ENCODE measurements around the gene CADPS.

The CADPS gene

DNA sequence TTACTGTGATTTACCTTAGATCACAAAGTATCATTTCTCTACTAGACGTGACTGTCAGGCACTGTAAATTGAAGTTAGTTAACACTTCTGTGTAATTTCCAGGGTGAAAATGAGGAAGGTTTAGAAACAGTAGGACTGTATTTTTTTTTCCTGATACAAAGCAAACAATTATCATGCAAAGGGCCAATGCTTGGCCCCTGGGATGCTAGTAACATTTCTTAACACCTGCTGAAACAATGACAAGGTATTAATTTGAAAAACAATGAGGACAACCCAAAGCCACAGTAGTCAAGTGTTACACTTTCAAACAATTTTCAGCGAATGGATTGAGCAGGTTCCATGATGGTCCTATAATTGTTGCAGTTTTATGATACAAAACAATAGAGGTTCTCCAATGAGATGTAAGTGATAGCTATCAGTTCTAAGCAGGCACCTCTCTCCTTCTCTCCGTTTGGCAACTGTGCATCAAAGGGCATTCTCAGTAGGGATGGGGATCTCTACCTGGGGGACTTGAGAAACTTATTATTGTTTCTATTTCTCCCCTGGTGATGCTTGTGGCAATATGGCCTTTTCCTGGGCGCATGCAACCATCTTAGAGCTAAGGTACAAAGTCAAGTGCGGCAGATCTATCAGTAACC is 435.9 kb downstream of the CADPS start:
- no peak for DNase-seq (ENCODE audit: low read depth in 2 of 2)

GRCh38 chr3:62436785-62437184 is 438.4 kb downstream of the CADPS start:
- DNase-seq (ENCODE audit: low read depth in 2 of 2), result peak in 1 of 2 experiments; percentile 1

- DNase-seq (ENCODE audit: low read depth in 2 of 2), result no peak
Observed at GRCh38 chr3:62433396-62433795, 441.8 kb downstream of the CADPS start.

GRCh38 chr3:62421207-62421606 is 454.0 kb downstream of the CADPS start:
- DNase-seq (ENCODE audit: low read depth in 2 of 2), result no peak

DNA sequence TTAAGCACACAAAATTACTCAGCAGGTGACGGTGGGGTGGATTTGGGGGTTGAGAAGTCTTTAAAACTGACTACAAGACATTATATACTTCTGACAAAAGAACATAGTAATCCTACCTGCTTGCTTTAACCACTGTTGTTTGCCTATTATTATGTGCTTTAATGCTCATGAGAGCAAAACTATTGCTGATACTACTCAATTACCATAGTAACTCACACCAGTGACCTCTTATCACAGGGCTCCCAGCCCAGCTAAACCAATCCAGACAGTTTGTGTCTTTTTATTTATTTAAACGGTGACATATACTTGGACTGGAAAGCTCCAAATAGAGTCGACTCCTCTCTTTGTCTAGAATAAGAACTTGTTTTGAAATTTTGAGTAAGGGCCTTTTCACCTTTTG is 459.1 kb downstream of the CADPS start:
- no peak for DNase-seq (ENCODE audit: low read depth in 2 of 2)

DNA sequence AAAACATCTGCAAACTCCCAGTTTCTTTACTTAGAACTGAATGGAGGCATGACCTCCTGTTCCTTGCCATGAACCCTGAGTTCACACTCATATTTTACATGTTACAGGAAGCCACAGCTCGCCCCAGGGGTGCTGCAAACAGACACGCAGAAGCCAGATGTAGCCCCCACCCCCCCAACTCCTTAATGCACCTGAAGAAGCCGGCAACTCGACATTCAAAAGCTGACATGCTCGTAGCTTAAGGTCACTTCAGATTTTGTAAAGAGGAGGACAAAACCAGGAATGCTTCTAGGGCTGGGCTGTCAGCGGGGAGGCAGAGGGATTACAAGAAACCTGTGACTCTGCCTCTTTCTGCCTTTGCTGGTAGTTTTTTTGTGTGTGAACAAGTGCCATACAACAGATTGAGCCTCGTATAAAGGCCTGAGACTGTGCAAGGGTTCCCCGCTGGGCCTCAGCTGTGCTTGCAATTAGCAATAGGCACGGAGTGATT is 459.9 kb downstream of the CADPS start:
- no peak for DNase-seq (ENCODE audit: low read depth in 2 of 2)

DNA sequence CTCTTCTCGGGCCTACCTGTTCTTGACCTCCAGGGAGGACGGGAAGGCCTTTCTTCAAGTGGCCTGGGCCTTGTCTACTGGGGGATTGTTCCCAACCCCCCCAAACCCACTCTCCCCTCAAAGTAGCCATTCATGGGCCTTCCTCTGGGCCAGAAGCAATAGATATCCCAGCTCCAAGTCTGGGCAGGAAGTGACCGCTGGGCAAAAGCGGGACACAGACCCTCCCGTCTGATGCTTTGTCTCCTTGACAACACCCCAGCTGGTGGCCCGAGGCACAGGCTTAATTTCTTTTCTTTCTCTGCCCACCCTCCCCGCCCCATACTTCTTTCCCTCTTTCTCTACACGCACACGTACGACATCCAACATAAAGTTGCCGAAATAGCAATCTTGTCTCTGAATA is 460.4 kb downstream of the CADPS start:
- no peak for DNase-seq (ENCODE audit: low read depth in 2 of 2)

GRCh38 chr3:62413687-62414086 is 461.5 kb downstream of the CADPS start:
- no peak for DNase-seq (ENCODE audit: low read depth in 2 of 2)

- DNase-seq (ENCODE audit: low read depth in 2 of 2), result no peak
Observed at GRCh38 chr3:62406945-62407344, 468.3 kb downstream of the CADPS start.

- no peak for DNase-seq (ENCODE audit: low read depth in 2 of 2)
Observed at GRCh38 chr3:62405566-62405965, 469.6 kb downstream of the CADPS start.

DNA sequence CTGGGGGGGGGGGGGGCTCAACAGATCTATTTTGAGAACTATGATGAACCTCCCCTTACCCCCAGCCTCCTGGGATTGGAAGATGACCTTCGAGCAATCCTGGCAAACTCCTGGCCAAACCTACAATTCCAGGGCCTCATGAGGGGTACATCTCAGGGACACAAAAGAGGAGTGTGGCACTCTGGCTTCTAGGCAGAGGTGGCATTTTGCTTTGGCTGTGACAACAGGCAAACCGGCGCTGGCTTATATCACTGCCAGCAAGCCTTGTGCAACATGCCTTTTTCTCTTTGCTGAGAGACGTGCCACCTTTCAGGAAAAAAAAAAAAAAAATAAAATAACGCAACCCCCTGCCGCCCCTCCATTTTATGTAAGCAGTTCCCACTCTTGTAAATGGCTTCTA is 470.1 kb downstream of the CADPS start:
- DNase-seq (ENCODE audit: low read depth in 2 of 2), result no peak

DNA sequence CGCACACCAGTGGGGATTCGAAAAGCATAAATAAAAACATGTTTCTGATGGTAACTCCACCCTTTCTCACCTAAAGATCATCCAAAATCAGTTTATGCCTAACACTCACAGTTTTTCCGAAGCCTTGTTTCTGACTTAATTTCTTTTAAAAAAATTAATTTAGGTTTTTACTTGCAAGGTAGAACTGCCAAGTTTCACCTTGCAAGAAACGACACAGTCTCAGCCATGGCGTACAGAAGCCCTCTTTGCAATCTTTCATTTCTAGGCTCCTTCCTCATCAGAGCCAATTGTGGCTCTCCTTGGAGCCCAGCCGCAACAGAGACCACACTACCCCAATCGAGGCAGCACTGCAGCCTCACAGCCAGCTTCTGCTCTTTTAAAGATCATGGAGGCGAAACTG is 470.9 kb downstream of the CADPS start:
- no peak for DNase-seq (ENCODE audit: low read depth in 2 of 2)

DNA sequence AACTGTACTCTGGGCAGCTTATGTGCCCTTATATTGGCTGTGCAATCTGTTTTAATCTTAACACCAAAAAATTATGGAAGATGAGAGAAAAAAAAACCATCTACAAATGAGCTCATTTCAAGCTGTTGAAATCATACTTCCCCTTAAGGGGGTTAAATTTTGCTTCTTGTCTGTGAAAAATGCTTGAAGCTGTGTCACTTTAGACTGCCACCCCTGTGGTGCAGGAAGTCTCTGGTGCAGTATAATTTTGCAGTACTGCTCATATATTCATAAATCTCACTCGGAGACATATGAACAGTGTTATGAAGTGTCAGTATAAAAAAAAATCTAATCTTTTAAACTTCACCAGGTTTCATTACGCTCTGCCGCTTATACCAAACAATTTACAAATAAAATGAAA is 471.5 kb downstream of the CADPS start:
- no peak for DNase-seq (ENCODE audit: low read depth in 2 of 2)

DNA sequence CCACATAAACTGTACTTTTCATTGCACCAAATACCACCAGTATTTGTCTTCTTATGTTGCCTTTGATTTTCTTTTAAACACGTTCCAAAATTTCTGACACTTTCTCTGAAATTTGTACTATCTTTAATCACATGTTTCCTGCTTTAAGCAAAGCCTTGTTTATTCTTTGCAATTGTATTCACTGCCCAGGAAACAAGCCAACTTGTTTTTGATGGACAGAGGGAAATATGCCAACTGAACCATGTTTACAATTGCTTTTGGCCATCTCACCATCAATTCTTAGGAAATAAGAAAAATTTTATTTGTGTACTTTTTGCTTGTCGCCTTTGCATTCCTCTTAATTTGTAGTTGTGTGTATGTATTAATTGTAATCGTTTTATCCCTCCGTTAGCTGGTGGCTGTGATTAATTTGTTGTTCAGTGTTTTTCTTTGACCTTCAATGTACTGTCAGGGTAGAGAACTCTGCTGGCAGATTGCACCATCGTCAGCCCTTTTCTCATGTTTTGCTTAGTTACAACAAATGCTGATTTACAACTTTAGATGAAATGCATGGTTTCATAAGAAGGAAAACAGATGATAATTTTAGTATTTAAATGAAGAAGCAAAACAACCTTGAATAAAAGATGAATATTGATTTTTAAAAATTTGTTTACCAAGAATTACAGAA is 482.5 kb downstream of the CADPS start:
- no peak for DNase-seq (ENCODE audit: low read depth in 2 of 2)

GRCh38 chr3:62387251-62387650 is 488.0 kb downstream of the CADPS start:
- no peak for DNase-seq (ENCODE audit: low read depth in 2 of 2)

DNA sequence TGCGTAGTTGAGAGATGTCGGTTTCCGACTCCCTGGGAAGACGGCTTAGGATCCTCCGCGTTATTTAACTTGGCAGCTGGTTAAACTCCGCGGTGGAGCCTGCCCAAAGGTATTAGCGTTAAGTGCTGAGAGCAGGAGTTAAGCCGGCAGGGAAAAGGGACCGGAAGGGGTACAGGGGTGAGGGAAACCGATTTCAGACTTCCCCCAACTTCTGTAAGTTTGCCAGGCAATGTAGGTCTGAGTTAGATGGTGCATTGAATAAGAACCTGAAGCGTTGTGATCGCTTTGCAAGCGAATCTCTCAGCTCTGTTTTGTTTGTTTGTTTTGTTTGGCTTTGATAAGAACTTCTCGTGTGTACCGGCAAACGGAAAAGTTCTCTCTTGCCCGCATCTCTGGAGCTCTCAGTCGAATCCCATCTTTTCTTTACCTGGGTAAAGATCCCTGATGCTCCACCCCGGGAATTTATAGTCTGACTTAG is 495.9 kb downstream of the CADPS start:
- no peak for DNase-seq (ENCODE audit: low read depth in 2 of 2)

DNA sequence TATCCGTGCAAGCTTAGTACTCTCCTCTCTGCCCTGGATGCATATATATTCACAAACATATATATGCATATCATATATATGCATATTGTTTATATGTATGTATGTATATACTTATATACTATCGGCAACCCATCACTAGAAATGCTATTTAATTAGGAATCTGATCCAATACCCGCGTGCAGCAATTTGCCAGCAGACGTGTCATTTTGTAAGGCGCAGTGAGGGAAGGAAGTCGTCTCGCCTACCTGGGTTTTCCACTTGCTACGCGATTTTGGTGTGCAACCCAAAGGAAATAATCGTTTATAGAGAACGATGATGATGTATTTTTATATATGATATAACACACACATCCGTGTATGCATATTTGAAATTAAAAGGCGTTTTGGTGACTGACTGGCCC is 496.3 kb downstream of the CADPS start:
- no peak for DNase-seq (ENCODE audit: low read depth in 2 of 2)

GRCh38 chr3:62378311-62378789 is 496.9 kb downstream of the CADPS start:
- DNase-seq (ENCODE audit: low read depth in 2 of 2), result no peak

DNA sequence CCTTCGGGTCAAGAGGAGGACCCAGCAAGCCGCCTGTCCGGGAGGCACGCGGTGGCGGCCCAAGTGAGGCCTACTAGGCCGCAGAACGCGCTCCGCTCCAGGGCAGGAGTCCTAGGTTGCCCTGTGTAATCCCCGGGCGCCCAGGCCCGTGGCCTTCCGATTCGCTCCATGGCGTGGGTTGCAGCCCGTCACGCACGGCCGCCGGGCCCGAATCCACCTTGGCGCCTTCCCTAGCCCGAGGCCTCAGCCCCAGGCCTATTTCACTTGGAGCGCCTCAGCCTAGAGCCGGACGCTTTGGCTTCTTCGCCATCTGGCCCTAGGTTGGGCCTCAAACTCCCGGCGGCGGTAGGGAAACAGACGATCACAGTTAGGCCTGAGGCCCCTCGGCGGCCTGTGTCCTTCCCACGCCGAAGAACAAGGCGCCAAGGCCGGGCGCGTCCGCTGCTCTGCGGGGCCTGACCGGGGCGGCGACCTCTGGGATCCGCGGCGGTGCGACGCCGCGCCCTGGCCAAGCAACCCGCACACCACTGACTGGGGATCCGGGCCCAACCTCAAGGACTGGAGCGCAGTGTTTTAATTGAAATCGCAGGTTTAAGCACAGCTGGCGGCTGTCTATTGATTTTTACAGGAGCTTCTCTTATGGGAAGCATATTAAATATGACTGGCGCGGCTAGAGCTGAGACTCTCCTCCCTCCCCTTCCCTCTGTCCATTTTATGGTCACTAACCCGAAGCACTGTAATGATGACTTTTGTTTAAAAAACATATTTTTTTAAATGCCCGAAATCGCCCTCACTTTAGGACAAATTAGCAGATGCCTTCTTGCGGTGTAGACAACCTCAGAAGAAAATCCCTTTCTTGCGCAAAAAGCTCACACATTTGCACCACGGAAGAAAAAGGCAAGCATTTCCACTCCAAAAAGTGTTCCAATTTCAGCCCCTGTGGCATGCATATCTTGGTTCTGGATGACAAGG is 498.0 kb downstream of the CADPS start:
- DNase-seq (ENCODE audit: low read depth in 2 of 2), result no peak

GRCh38 chr3:62376454-62376720 is 498.8 kb downstream of the CADPS start:
- no peak for DNase-seq (ENCODE audit: low read depth in 2 of 2)

- no peak for DNase-seq (ENCODE audit: low read depth in 2 of 2)
Observed at GRCh38 chr3:62375655-62376453, 499.4 kb downstream of the CADPS start.
